PC-9 (cell line): ENCODE data around the gene PAX8. TPM values are rescaled to one million over a fixed set of nuclear protein-coding genes. Genes with fewer than 3 reads are reported as not detected.
"Not testable (repeated sequence)": the region's sequence is repeated elsewhere in the genome, so short reads cannot be mapped to it uniquely, and the experiment has no call there.

ENCODE experiments used
- BruUV-seq: library from RNA; stranded (reverse); fragments of 400-500 nt; replicated peaks from 2 replicates; lab custom pipeline; 2021; lab: Mats Ljungman, UMichigan
- CTCF ChIA-PET: fragments of 300-600 bp; sonication (Branson Sonifier 250); formaldehyde crosslinking; loops from one replicate; lab custom pipeline; 2022; ENCODE audit warnings: antibody characterized with exemption; lab: Charles Lee
- POLR2A ChIA-PET: fragments of 300-600 bp; sonication (Branson Sonifier 250); formaldehyde crosslinking; loops from one replicate; lab custom pipeline; 2022; ENCODE audit warnings: antibody characterized with exemption; ENCODE audit not compliant: unreplicated experiment; lab: Charles Lee
- DNase-seq, 2 experiments: peaks; one replicate each; pipeline versions ENCODE4 v3.0.0 to v3.0.0-alpha.2; 2015 to 2022; ENCODE audit warnings: mixed read lengths in 1 of 2
- H2AFZ ChIP-seq: fragments of 200-600 bp; sonication (generic); 2 replicates; pipeline ENCODE4 v1.8.1; 2017; ENCODE audit warnings: antibody characterized with exemption
- H3F3A ChIP-seq: fragments of 200-600 bp; sonication (generic); 2 replicates; pipeline ENCODE4 v1.8.1; 2017; ENCODE audit warnings: antibody characterized with exemption, mild to moderate bottlenecking, low read depth; ENCODE audit not compliant: insufficient read depth
- H3K27ac ChIP-seq: fragments of 200-600 bp; sonication (generic); 2 replicates; pipeline ENCODE4 v1.6.1; 2016; ENCODE audit warnings: mixed run types
- H3K27me3 ChIP-seq: fragments of 200-600 bp; sonication (generic); 2 replicates; pipeline ENCODE4 v1.6.1; 2016; ENCODE audit warnings: low read depth, mixed run types; ENCODE audit not compliant: insufficient read depth
- H3K36me3 ChIP-seq: fragments of 200-600 bp; sonication (generic); 2 replicates; pipeline ENCODE4 v1.6.1; 2016; ENCODE audit warnings: low read depth, mixed run types
- H3K4me1 ChIP-seq: fragments of 200-600 bp; sonication (generic); replicated peaks from 2 replicates; pipeline ENCODE4 v1.6.1; 2016; ENCODE audit warnings: mixed run types; ENCODE audit not compliant: insufficient read depth
- H3K4me2 ChIP-seq: fragments of 200-600 bp; sonication (generic); 2 replicates; pipeline ENCODE4 v1.6.1; 2017; ENCODE audit warnings: mixed run types
- H3K4me3 ChIP-seq: fragments of 200-600 bp; sonication (generic); 2 replicates; pipeline ENCODE4 v1.6.1; 2016; ENCODE audit warnings: mixed run types
- H3K79me2 ChIP-seq: fragments of 200-600 bp; sonication (generic); 2 replicates; pipeline ENCODE4 v1.6.1; 2017; ENCODE audit warnings: low read depth, mixed run types
- H3K9me2 ChIP-seq: fragments of 200-600 bp; sonication (generic); 2 replicates; pipeline ENCODE4 v1.8.1; 2017; ENCODE audit warnings: mild to moderate bottlenecking; ENCODE audit not compliant: insufficient read depth
- H3K9me3 ChIP-seq: fragments of 200-600 bp; sonication (generic); 2 replicates; pipeline ENCODE4 v1.8.1; 2016; ENCODE audit warnings: low read depth; ENCODE audit not compliant: insufficient read depth
- H4K20me1 ChIP-seq: fragments of 200-600 bp; sonication (generic); 2 replicates; pipeline ENCODE4 v1.8.1; 2017; ENCODE audit not compliant: insufficient read depth
- CTCF ChIP-seq: fragments of 200-600 bp; sonication (generic); conservative IDR thresholded peaks from 2 replicates; pipeline ENCODE4 v1.6.1; 2017; ENCODE audit warnings: mixed run types, antibody characterized with exemption, mild to moderate bottlenecking, moderate library complexity
- EZH2 ChIP-seq: fragments of 200-600 bp; sonication (generic); IDR thresholded peaks from 2 replicates; pipeline ENCODE4 v1.8.0; 2017; ENCODE audit warnings: antibody characterized with exemption, low read depth
- intact Hi-C: fragments of 100-400 bp; cut with micrococcal nuclease; formaldehyde crosslinking; loops from one replicate; pipeline ENCODE4 v1.10.0; 2022; ENCODE audit not compliant: unreplicated experiment
- total RNA-seq: library from RNA; stranded (reverse); gene quantifications from 2 replicates; pipeline ENCODE4 v1.2.3, GENCODE V29; 2021

PAX8 gene
- total RNA-seq, 1 experiment from 2014 or later = 5.8 TPM

GRCh38 chr2:113309655-113310387 lies 31.1 kb upstream of the PAX8 start:
- no peak overlapping the region for H3K27ac ChIP-seq
- H3K4me2 ChIP-seq = no peak overlapping the region
- CTCF ChIA-PET = no interaction called here
- no peak for TF ChIP-seq CTCF
- TF ChIP-seq EZH2 = no peak
- no peak overlapping the region for H3K4me3 ChIP-seq
- no peaks in the 10 kb centered on the region for H3K36me3 ChIP-seq
- H4K20me1 ChIP-seq = no peaks in the 10 kb centered on the region
- H3K9me3 ChIP-seq = no peaks in the 10 kb centered on the region
- no peak overlapping the region for H2AFZ ChIP-seq
- no peaks in the 10 kb centered on the region for H3K27me3 ChIP-seq
- H3K9me2 ChIP-seq = no peaks in the 10 kb centered on the region
- peak in 1 of 2 experiments; percentile 36 for DNase-seq
- no peaks in the 10 kb centered on the region for H3K4me1 ChIP-seq
- no TSS peak for BruUV-seq
- intact Hi-C loops = no loop called here
- no peaks in the 10 kb centered on the region; the same call in 1 of the 2 replicates for H3F3A ChIP-seq
- POLR2A ChIA-PET = no interaction called here
- H3K79me2 ChIP-seq = no peaks in the 10 kb centered on the region

GRCh38 chr2:113308784-113309183 lies 30.1 kb upstream of the PAX8 start:
- CTCF ChIA-PET, H3K27ac ChIP-seq, BruUV-seq: not testable (repeated sequence)

DNA sequence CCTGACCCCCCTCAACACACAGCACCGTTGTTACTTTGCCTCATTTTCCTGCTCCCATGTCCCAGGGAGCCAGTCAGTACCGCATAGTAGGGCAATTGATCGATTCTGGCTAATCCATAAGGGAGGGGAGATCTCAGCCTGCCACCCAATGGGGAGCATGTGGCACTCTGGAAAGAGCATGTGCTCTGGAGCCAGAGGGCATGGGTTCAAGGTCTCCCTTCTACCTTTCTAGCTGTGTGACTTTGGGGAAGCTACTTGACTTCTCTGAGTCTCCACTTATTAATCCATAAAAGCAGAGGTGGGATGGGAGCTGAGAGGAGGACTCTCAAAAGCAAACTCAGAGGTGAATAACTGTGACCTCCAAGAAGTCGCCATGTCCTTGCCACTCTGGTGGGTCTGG lies 27.5 kb upstream of the PAX8 start:
- H3K36me3 ChIP-seq, intact Hi-C loops, DNase-seq, H3F3A ChIP-seq, H2AFZ ChIP-seq, H3K4me3 ChIP-seq, H3K9me2 ChIP-seq, BruUV-seq, H3K79me2 ChIP-seq, H3K4me1 ChIP-seq, H3K27me3 ChIP-seq, H4K20me1 ChIP-seq, CTCF ChIA-PET, H3K4me2 ChIP-seq, H3K27ac ChIP-seq, POLR2A ChIA-PET, H3K9me3 ChIP-seq: not testable (repeated sequence)

More at GRCh38 chr2:113308784-113309183, 30.1 kb upstream of the PAX8 start:
- H3K79me2 ChIP-seq, H4K20me1 ChIP-seq, H2AFZ ChIP-seq, H3K4me3 ChIP-seq, H3K9me2 ChIP-seq, H3K4me1 ChIP-seq, H3K4me2 ChIP-seq, H3K27me3 ChIP-seq, H3K36me3 ChIP-seq, intact Hi-C loops, DNase-seq, H3K9me3 ChIP-seq, H3F3A ChIP-seq: not testable (repeated sequence)
- POLR2A ChIA-PET = interaction anchor here (0.7 kb wide), 1 partner anchor 14 kb away, joined by 3 read pairs; no protein-coding TSS in a partner anchor

DNA sequence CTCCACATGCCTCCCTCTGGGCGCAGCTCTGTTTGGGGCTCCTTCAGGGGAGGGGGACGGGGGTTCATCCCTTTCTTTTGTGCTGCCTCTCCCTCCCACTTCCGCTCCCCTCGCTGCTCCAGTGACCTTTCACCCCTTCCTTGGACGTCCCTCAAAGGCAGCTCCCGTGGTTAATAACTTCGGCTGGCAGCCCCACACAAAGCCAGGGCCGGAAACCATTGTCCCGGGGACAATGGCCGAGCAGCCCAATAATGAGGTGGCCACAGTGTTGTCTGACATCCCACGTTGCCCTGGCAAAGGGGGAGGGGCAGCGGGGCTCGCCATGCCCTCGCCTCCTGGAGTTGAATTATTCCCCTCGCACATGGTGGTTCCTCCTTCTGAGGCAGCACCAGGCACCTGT lies 27.0 kb upstream of the PAX8 start:
- H3K4me1 ChIP-seq, H3K4me2 ChIP-seq, DNase-seq, H3K27ac ChIP-seq, H3K4me3 ChIP-seq, H2AFZ ChIP-seq, H3K27me3 ChIP-seq, CTCF ChIA-PET, POLR2A ChIA-PET, H3F3A ChIP-seq, H3K9me3 ChIP-seq, H3K79me2 ChIP-seq, intact Hi-C loops, BruUV-seq, H3K9me2 ChIP-seq, H3K36me3 ChIP-seq, H4K20me1 ChIP-seq: not testable (repeated sequence)
